Upper lobe of left lung (tissue), 4 donors: ENCODE results near the gene TUBB2A.

Experiments
- POLR2A ChIP-seq, 4 donors: fragments of 450-650 bp; IDR thresholded peaks; one replicate each; pipeline ENCODE4 v1.5.1; 2016 to 2017; ENCODE audit warnings: antibody characterized with exemption in 4 of 4, mild to moderate bottlenecking in 2 of 4
- TF ChIP-seq, protein P1 (sequence below), 6 experiments: fragments of 450-650 bp in 4 of 6; fragments of 200-600 bp in 2 of 6; sonication (generic) in 2 of 6; IDR thresholded peaks; one replicate each; pipeline ENCODE4 v1.5.1; 2016 to 2019; ENCODE audit warnings: antibody characterized with exemption in 6 of 6

- TF ChIP-seq, protein P1, sequence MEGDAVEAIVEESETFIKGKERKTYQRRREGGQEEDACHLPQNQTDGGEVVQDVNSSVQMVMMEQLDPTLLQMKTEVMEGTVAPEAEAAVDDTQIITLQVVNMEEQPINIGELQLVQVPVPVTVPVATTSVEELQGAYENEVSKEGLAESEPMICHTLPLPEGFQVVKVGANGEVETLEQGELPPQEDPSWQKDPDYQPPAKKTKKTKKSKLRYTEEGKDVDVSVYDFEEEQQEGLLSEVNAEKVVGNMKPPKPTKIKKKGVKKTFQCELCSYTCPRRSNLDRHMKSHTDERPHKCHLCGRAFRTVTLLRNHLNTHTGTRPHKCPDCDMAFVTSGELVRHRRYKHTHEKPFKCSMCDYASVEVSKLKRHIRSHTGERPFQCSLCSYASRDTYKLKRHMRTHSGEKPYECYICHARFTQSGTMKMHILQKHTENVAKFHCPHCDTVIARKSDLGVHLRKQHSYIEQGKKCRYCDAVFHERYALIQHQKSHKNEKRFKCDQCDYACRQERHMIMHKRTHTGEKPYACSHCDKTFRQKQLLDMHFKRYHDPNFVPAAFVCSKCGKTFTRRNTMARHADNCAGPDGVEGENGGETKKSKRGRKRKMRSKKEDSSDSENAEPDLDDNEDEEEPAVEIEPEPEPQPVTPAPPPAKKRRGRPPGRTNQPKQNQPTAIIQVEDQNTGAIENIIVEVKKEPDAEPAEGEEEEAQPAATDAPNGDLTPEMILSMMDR (IDR thresholded peaks at IDR 0.05) = no peak
- no peak for TF ChIP-seq POLR2A (IDR thresholded peaks at IDR 0.05)
Measured at GRCh38 chr6:3188262-3188661, 30.9 kb upstream of the TUBB2A start.
